IMR-90 (cell line): ENCODE data around the gene GALNT12. TPM values are rescaled to one million over a fixed set of nuclear protein-coding genes. Genes with fewer than 3 reads are reported as not detected.

Source experiments
- ATAC-seq: fragments of 200-7000 bp; cut with Tn5 transposase; 2 replicates; pipeline ENCODE4 v1.9.1; 2020; ENCODE audit warnings: low read depth, mild to moderate bottlenecking, moderate library complexity
- BruUV-seq: library from RNA; stranded (reverse); fragments of 400-500 nt; replicated peaks from 2 replicates; lab custom pipeline; 2021; lab: Mats Ljungman, UMichigan
- CTCF ChIA-PET: fragments of 300-600 bp; formaldehyde crosslinking; extraction: SDS; loops from one replicate; lab custom pipeline; 2021; ENCODE audit warnings: antibody characterized with exemption; lab: Yijun Ruan, JAX
- POLR2A ChIA-PET: fragments of 300-600 bp; sonication (Branson Sonifier 250); formaldehyde crosslinking; loops from one replicate; lab custom pipeline; 2022; ENCODE audit warnings: antibody characterized with exemption; ENCODE audit not compliant: unreplicated experiment; lab: Charles Lee
- DNase-seq: peaks from one replicate; pipeline ENCODE4 v3.0.0; 2013
- H2AFZ ChIP-seq: replicated peaks from 2 replicates; pipeline ENCODE3; 2013; ENCODE audit warnings: low read length, mild to moderate bottlenecking; ENCODE audit not compliant: poor library complexity
- H2AK5ac ChIP-seq: 2 replicates; pipeline ENCODE4 v1.6.1; 2013; ENCODE audit warnings: low read depth, low read length, inconsistent platforms
- H2AK9ac ChIP-seq: replicated peaks from 2 replicates; pipeline ENCODE3; 2013; ENCODE audit warnings: mild to moderate bottlenecking, low read depth, low read length, moderate library complexity; ENCODE audit not compliant: poor library complexity
- H2BK120ac ChIP-seq: 2 replicates; pipeline ENCODE4 v1.6.1; 2013; ENCODE audit warnings: low read depth, low read length, inconsistent platforms
- H2BK15ac ChIP-seq: 3 replicates; pipeline ENCODE4 v1.6.1; 2013; ENCODE audit warnings: low read depth, low read length, inconsistent platforms
- H2BK20ac ChIP-seq: 2 replicates; pipeline ENCODE4 v1.6.1; 2013; ENCODE audit warnings: low read depth, mild to moderate bottlenecking, inconsistent platforms, low read length, moderate library complexity
- H2BK5ac ChIP-seq: 2 replicates; pipeline ENCODE4 v1.6.1; 2013; ENCODE audit warnings: mild to moderate bottlenecking, low read depth, low read length, inconsistent platforms; ENCODE audit not compliant: poor library complexity, severe bottlenecking
- H3K14ac ChIP-seq: replicated peaks from 2 replicates; pipeline ENCODE4 v1.6.1; 2013; ENCODE audit warnings: low read depth, low read length, inconsistent platforms
- H3K18ac ChIP-seq: 2 replicates; pipeline ENCODE4 v1.6.1; 2013; ENCODE audit warnings: low read depth, low read length, control low read depth
- H3K23ac ChIP-seq: 2 replicates; pipeline ENCODE4 v1.6.1; 2013; ENCODE audit warnings: low read depth, low read length, inconsistent platforms
- H3K27ac ChIP-seq: 2 replicates; pipeline ENCODE4 v1.5.1; 2013; ENCODE audit warnings: mild to moderate bottlenecking, control low read depth, low read length; ENCODE audit not compliant: insufficient read depth
- H3K27me3 ChIP-seq: 2 replicates; pipeline ENCODE4 v1.6.1; 2013; ENCODE audit warnings: low read length; ENCODE audit not compliant: control insufficient read depth, insufficient read depth
- H3K36me3 ChIP-seq: 2 replicates; pipeline ENCODE4 v1.6.1; 2013; ENCODE audit warnings: low read length, mixed read lengths; ENCODE audit not compliant: control insufficient read depth, insufficient read depth
- H3K4ac ChIP-seq: 2 replicates; pipeline ENCODE4 v1.6.1; 2013; ENCODE audit warnings: low read depth, low read length, inconsistent platforms
- H3K4me1 ChIP-seq: 2 replicates; pipeline ENCODE4 v1.6.1; 2013; ENCODE audit warnings: low read length, mixed read lengths; ENCODE audit not compliant: control insufficient read depth, insufficient read depth
- H3K4me2 ChIP-seq: 2 replicates; pipeline ENCODE4 v1.6.1; 2013; ENCODE audit warnings: low read depth, mild to moderate bottlenecking, control low read depth, low read length, moderate library complexity
- H3K4me3 ChIP-seq: 2 replicates; pipeline ENCODE4 v1.5.1; 2013; ENCODE audit warnings: low read depth, mild to moderate bottlenecking, control low read depth, low read length, moderate library complexity; ENCODE audit not compliant: insufficient read depth
- H3K56ac ChIP-seq: 2 replicates; pipeline ENCODE4 v1.6.1; 2013; ENCODE audit warnings: low read length, inconsistent platforms; ENCODE audit not compliant: insufficient read depth; ENCODE audit errors: extremely low read depth
- H3K79me1 ChIP-seq, 2 experiments: 2 replicates each; pipeline ENCODE4 v1.6.1; 2013; ENCODE audit warnings: low read length in 2 of 2, inconsistent platforms in 1 of 2, low read depth in 1 of 2
- H3K9ac ChIP-seq: 2 replicates; pipeline ENCODE4 v1.6.1; 2013; ENCODE audit warnings: low read depth, low read length, control low read depth
- H3K9me1 ChIP-seq: 2 replicates; pipeline ENCODE4 v1.6.1; 2013; ENCODE audit warnings: low read length, inconsistent platforms; ENCODE audit not compliant: insufficient read depth
- H3K9me3 ChIP-seq: 2 replicates; pipeline ENCODE4 v1.6.1; 2013; ENCODE audit warnings: low read length; ENCODE audit not compliant: control insufficient read depth, insufficient read depth
- H4K20me1 ChIP-seq: 2 replicates; pipeline ENCODE4 v1.6.1; 2013; ENCODE audit warnings: low read length, inconsistent platforms; ENCODE audit not compliant: insufficient read depth
- H4K5ac ChIP-seq: 2 replicates; pipeline ENCODE4 v1.6.1; 2013; ENCODE audit warnings: mild to moderate bottlenecking, low read depth, low read length, control low read depth
- H4K8ac ChIP-seq, 2 experiments: 2 replicates each; pipeline ENCODE4 v1.6.1; 2013; ENCODE audit warnings: low read depth in 2 of 2, low read length in 2 of 2, control low read depth in 1 of 2, inconsistent platforms in 1 of 2
- H4K91ac ChIP-seq: 2 replicates; pipeline ENCODE4 v1.6.1; 2013; ENCODE audit warnings: low read depth, low read length, inconsistent platforms; ENCODE audit not compliant: insufficient read depth
- CEBPB ChIP-seq: IDR thresholded peaks from 2 replicates; pipeline ENCODE4 v1.6.1; 2012; ENCODE audit warnings: low read depth, low read length, improper control_type of control experiment
- CHD1 ChIP-seq: IDR thresholded peaks from 2 replicates; pipeline ENCODE4 v1.6.1; 2012; ENCODE audit warnings: low read depth, low read length, improper control_type of control experiment
- FOS ChIP-seq: fragments of 150-350 bp; IDR thresholded peaks from 2 replicates; pipeline ENCODE4 v1.6.1; 2016; ENCODE audit warnings: low read depth, low read length
- MAFK ChIP-seq: IDR thresholded peaks from 2 replicates; pipeline ENCODE4 v1.6.1; 2012; ENCODE audit warnings: low read depth, low read length, improper control_type of control experiment
- MAZ ChIP-seq: IDR thresholded peaks from 2 replicates; pipeline ENCODE4 v1.6.1; 2012; ENCODE audit warnings: low read depth, mild to moderate bottlenecking, low read length, improper control_type of control experiment, moderate library complexity, borderline replicate concordance
- MXI1 ChIP-seq: IDR thresholded peaks from 2 replicates; pipeline ENCODE4 v1.6.1; 2012; ENCODE audit warnings: low read depth, mild to moderate bottlenecking, low read length, moderate library complexity, borderline replicate concordance
- POLR2A ChIP-seq: IDR thresholded peaks from 2 replicates; pipeline ENCODE4 v1.6.1; 2012; ENCODE audit warnings: mild to moderate bottlenecking, low read depth, low read length
- SMC3 ChIP-seq: fragments of 150-350 bp; IDR thresholded peaks from 2 replicates; pipeline ENCODE4 v1.6.1; 2016; ENCODE audit warnings: low read depth, mild to moderate bottlenecking, antibody characterized with exemption, low read length, moderate library complexity
- WGBS, 2 experiments: methylation state at CpG; one replicate each; pipeline versions ENCODE4 v1.1.5 to v1.1.7; 2013; ENCODE audit warnings: missing lambda C conversion rate in 2 of 2; ENCODE audit not compliant: insufficient read length in 1 of 2; ENCODE audit errors: extremely low coverage in 2 of 2; 5-methylcytosine and 5-hydroxymethylcytosine counted together
- dilution Hi-C: fragments of 300-500 bp; cut with HindIII; formaldehyde crosslinking; loops from one replicate; pipeline ENCODE4 v1.14.3; 2018; ENCODE audit warnings: low sequenced_read_pairs; ENCODE audit not compliant: unreplicated experiment
- in situ Hi-C: fragments of 300-500 bp; cut with MboI; formaldehyde crosslinking; loops from 3 replicates; pipeline ENCODE4 v1.14.3; 2019; ENCODE audit warnings: low sequenced_read_pairs, inconsistent platforms, mixed read lengths
- intact Hi-C: fragments of 100-400 bp; cut with micrococcal nuclease; formaldehyde crosslinking; loops from 2 replicates; pipeline ENCODE4 v1.10.0; 2022
- polyA plus RNA-seq, 3 experiments: library from polyadenylated mRNA; depleted of rRNA; stranded (reverse); fragments of >200 nt; gene quantifications; 2 replicates each; pipeline ENCODE4 v1.2.3, GENCODE V29; 2012; ENCODE audit warnings: low replicate concordance in 1 of 3
- total RNA-seq: library from RNA; depleted of rRNA; stranded (reverse); fragments of >200 nt; gene quantifications from 2 replicates; pipeline ENCODE4 v1.2.3, GENCODE V29; 2012
- TF ChIP-seq, protein P1 (sequence below): fragments of 150-350 bp; IDR thresholded peaks from 2 replicates; pipeline ENCODE4 v1.6.1; 2017; ENCODE audit warnings: mild to moderate bottlenecking, antibody characterized with exemption, low read length, low read depth
- TF ChIP-seq, protein P2 (sequence below): fragments of 150-350 bp; IDR thresholded peaks from 2 replicates; pipeline ENCODE4 v1.6.1; 2016; ENCODE audit warnings: low read depth, mild to moderate bottlenecking, low read length, moderate library complexity, borderline replicate concordance

Gene GALNT12
- total and polyA plus RNA-seq, 2 of the 4 experiments (the other 2 are of a cell fraction), result 2.3 to 2.5 TPM

DNA sequence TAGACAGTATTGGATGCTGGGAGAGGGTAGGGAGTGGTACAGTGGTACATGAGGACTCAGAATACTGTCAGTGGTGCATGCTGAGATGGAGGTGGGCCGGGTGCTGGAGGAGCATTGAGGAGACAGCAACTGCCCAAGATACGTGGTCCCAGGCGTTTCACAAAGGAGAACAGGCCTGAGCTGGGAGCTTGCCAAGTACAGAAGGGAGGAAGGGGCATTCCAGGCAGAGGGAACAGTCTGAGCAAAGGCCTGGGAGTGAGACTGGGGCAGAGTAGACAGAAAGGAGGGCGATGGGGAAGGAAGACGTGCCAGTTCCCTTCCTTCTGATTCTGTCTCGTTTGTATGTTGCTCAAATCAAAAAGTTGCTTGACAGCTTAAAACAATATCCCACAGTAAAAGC is 15.2 kb downstream of the GALNT12 start:
- Histone ChIP-seq H3K27me3 (peaks cover 2% of the 10 kb centered on the region; the same call in 1 of the 2 replicates), H3K9ac (no peak overlapping the region), H2AFZ (no peak overlapping the region), H3K27ac (no peak overlapping the region), H3K56ac (no peak overlapping the region), H3K4ac (no peak overlapping the region), H3K4me3 (no peak overlapping the region), H2BK5ac (no peak overlapping the region), H2BK20ac (no peak overlapping the region), H3K36me3 (peaks cover 2% of the 10 kb centered on the region; the same call in 1 of the 2 replicates), H4K91ac (no peak overlapping the region), H3K18ac (no peak overlapping the region), H2AK5ac (no peak overlapping the region), H3K9me1 (peaks cover 2% of the 10 kb centered on the region; the same call in 1 of the 2 replicates), H4K8ac (no peak overlapping the region), H3K23ac (no peak overlapping the region), H4K5ac (no peak overlapping the region), H4K20me1 (no peaks in the 10 kb centered on the region), H3K4me2 (no peak overlapping the region), H3K14ac (no peak overlapping the region), H3K79me1 (no peaks in the 10 kb centered on the region), H2BK15ac (no peak overlapping the region), H2BK120ac (no peak overlapping the region), H2AK9ac (no peak overlapping the region), H3K4me1 (no peaks in the 10 kb centered on the region), H3K9me3 (peaks cover 6% of the 10 kb centered on the region; the same call in 1 of the 2 replicates)
- ChIA-PET POLR2A (no interaction called here), CTCF (no interaction called here)
- DNase-seq (no peak), ATAC-seq (no peak)
- no CpG with 5 or more reads among the region's 6 CpGs for WGBS, 2 experiments
- TF ChIP-seq MAZ (no peak), MAFK (no peak), SMC3 (no peak), FOS (no peak), MXI1 (no peak), CEBPB (no peak), CHD1 (no peak), POLR2A (no peak)
- TF ChIP-seq, protein P1, sequence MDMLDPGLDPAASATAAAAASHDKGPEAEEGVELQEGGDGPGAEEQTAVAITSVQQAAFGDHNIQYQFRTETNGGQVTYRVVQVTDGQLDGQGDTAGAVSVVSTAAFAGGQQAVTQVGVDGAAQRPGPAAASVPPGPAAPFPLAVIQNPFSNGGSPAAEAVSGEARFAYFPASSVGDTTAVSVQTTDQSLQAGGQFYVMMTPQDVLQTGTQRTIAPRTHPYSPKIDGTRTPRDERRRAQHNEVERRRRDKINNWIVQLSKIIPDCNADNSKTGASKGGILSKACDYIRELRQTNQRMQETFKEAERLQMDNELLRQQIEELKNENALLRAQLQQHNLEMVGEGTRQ, result no peak
- TF ChIP-seq, protein P2, sequence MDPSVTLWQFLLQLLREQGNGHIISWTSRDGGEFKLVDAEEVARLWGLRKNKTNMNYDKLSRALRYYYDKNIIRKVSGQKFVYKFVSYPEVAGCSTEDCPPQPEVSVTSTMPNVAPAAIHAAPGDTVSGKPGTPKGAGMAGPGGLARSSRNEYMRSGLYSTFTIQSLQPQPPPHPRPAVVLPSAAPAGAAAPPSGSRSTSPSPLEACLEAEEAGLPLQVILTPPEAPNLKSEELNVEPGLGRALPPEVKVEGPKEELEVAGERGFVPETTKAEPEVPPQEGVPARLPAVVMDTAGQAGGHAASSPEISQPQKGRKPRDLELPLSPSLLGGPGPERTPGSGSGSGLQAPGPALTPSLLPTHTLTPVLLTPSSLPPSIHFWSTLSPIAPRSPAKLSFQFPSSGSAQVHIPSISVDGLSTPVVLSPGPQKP, result no peak
- BruUV-seq, result no TSS peak
- intact Hi-C loops (no loop called here), dilution Hi-C loops (no loop called here), in situ Hi-C loops (no loop called here)
